SK-N-SH treated with all-trans-retinoic acid at 6 μM for 48 hours (cell line): Measurements from ENCODE around the gene DBI.

Experiments
- ARNTL ChIP-seq: fragments of 450-650 bp; formaldehyde crosslinking; IDR thresholded peaks from 2 replicates; pipeline ENCODE4 v1.5.0; 2020; ENCODE audit warnings: low read depth, mild to moderate bottlenecking, moderate library complexity, borderline replicate concordance
- ISL1 ChIP-seq: fragments of 250-450 bp; sonication (Bioruptor Pico); IDR thresholded peaks from 2 replicates; pipeline ENCODE4 v2.1.2; 2022; ENCODE audit warnings: mild to moderate bottlenecking, moderate library complexity
- RARB ChIP-seq: fragments of 250-450 bp; sonication (Bioruptor Pico); IDR thresholded peaks from 2 replicates; pipeline ENCODE4 v1.8.0; 2021; ENCODE audit warnings: mild to moderate bottlenecking, moderate library complexity
- SNAI2 ChIP-seq: fragments of 250-450 bp; sonication (Bioruptor Pico); IDR thresholded peaks from 2 replicates; pipeline ENCODE4 v1.5.0; 2020; ENCODE audit warnings: mild to moderate bottlenecking, moderate library complexity
- TOX ChIP-seq: fragments of 250-450 bp; sonication (Bioruptor Pico); IDR thresholded peaks from 2 replicates; pipeline ENCODE4 v1.8.0; 2021; ENCODE audit warnings: mild to moderate bottlenecking, moderate library complexity, borderline replicate concordance
- ZC3H10 ChIP-seq: fragments of 250-450 bp; sonication (Bioruptor Pico); IDR thresholded peaks from 2 replicates; pipeline ENCODE4 v1.5.1; 2021; ENCODE audit warnings: mild to moderate bottlenecking, moderate library complexity
- ZFP3 ChIP-seq: fragments of 250-450 bp; sonication (Bioruptor Pico); IDR thresholded peaks from 2 replicates; pipeline ENCODE4 v1.5.0; 2020; ENCODE audit warnings: mild to moderate bottlenecking, moderate library complexity
- ZNF8 ChIP-seq: fragments of 450-650 bp; formaldehyde crosslinking; IDR thresholded peaks from 2 replicates; pipeline ENCODE4 v1.5.0; 2020; ENCODE audit warnings: mild to moderate bottlenecking, moderate library complexity
- TF ChIP-seq, protein P1 (sequence below): fragments of 250-450 bp; sonication (Bioruptor Pico); IDR thresholded peaks from 2 replicates; pipeline ENCODE4 v1.8.0; 2020; ENCODE audit warnings: mild to moderate bottlenecking, moderate library complexity, borderline replicate concordance

DNA sequence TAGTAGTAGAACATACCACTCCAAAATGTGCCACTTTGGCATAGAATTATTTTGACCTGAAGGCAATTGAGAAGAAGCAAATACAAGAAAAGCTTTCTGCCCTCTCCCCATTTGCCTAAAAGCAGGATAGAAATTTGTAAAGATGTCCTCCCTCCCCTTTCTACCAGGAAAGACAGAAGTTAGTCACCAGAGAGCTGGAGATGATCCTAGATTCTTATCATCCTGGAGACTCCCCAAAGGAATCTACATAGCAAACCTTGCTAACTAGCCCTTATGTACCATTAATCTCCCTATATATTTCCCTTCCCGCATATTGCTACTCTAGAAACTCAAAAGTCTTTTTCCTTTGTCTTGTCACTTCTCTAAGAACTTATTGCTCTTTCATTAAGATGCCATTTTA is 52.3 kb downstream of the DBI start:
- no peak for TF ChIP-seq ARNTL
- TF ChIP-seq, protein P1, sequence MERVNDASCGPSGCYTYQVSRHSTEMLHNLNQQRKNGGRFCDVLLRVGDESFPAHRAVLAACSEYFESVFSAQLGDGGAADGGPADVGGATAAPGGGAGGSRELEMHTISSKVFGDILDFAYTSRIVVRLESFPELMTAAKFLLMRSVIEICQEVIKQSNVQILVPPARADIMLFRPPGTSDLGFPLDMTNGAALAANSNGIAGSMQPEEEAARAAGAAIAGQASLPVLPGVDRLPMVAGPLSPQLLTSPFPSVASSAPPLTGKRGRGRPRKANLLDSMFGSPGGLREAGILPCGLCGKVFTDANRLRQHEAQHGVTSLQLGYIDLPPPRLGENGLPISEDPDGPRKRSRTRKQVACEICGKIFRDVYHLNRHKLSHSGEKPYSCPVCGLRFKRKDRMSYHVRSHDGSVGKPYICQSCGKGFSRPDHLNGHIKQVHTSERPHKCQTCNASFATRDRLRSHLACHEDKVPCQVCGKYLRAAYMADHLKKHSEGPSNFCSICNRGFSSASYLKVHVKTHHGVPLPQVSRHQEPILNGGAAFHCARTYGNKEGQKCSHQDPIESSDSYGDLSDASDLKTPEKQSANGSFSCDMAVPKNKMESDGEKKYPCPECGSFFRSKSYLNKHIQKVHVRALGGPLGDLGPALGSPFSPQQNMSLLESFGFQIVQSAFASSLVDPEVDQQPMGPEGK (CRISPR knock-in tag), result no peak
- no peak for TF ChIP-seq ZC3H10
- TF ChIP-seq TOX (CRISPR knock-in tag), result no peak
- TF ChIP-seq RARB (CRISPR knock-in tag), result no peak
- no peak for TF ChIP-seq SNAI2 (CRISPR knock-in tag)
- no peak for TF ChIP-seq ZFP3 (CRISPR knock-in tag)
- no peak for TF ChIP-seq ZNF8 (CRISPR knock-in tag)
- no peak for TF ChIP-seq ISL1 (CRISPR knock-in tag)
